Loucy (cell line): ENCODE results near the gene BBOX1.

Source experiments
- H2AFZ ChIP-seq: fragments of 200-600 bp; sonication (generic); 2 replicates; pipeline ENCODE4 v1.6.0; 2016; ENCODE audit warnings: antibody characterized with exemption, mild to moderate bottlenecking, low read length, moderate library complexity
- H3F3A ChIP-seq: fragments of 200-600 bp; 2 replicates; pipeline ENCODE4 v1.6.0; 2016; ENCODE audit warnings: antibody characterized with exemption, low read depth, mild to moderate bottlenecking
- H3K27me3 ChIP-seq: fragments of 200-600 bp; sonication (generic); 2 replicates; pipeline ENCODE4 v1.6.1; 2014; ENCODE audit warnings: low read length, mild to moderate bottlenecking; ENCODE audit not compliant: insufficient read depth, poor library complexity, severe bottlenecking
- H3K36me3 ChIP-seq: fragments of 200-600 bp; sonication (generic); 2 replicates; pipeline ENCODE4 v1.6.1; 2016; ENCODE audit warnings: low read length; ENCODE audit not compliant: insufficient read depth
- H3K4me1 ChIP-seq: fragments of 200-600 bp; sonication (generic); 2 replicates; pipeline ENCODE4 v1.5.1; 2014; ENCODE audit warnings: low read length, mild to moderate bottlenecking; ENCODE audit not compliant: insufficient read depth, poor library complexity, severe bottlenecking
- H3K4me2 ChIP-seq: fragments of 200-600 bp; sonication (generic); 2 replicates; pipeline ENCODE4 v1.6.0; 2014; ENCODE audit warnings: antibody characterized with exemption, low read length, low read depth, mild to moderate bottlenecking; ENCODE audit not compliant: poor library complexity, severe bottlenecking
- H3K4me3 ChIP-seq: fragments of 200-600 bp; sonication (generic); 2 replicates; pipeline ENCODE4 v1.5.1; 2014; ENCODE audit warnings: low read length, mild to moderate bottlenecking, mixed read lengths; ENCODE audit not compliant: poor library complexity, severe bottlenecking
- H3K79me2 ChIP-seq: fragments of 200-600 bp; sonication (generic); 2 replicates; pipeline ENCODE4 v1.6.1; 2014; ENCODE audit warnings: low read length; ENCODE audit not compliant: insufficient read depth
- H3K9ac ChIP-seq: fragments of 200-600 bp; sonication (generic); 2 replicates; pipeline ENCODE4 v1.6.0; 2014; ENCODE audit warnings: mild to moderate bottlenecking, low read depth, low read length, moderate library complexity; ENCODE audit not compliant: poor library complexity, severe bottlenecking
- H3K9me2 ChIP-seq: fragments of 200-600 bp; sonication (generic); replicated peaks from 2 replicates; pipeline ENCODE4 v1.6.1; 2016; ENCODE audit warnings: low read depth, low read length, mixed read lengths
- H3K9me3 ChIP-seq: fragments of 200-600 bp; sonication (generic); 2 replicates; pipeline ENCODE4 v1.6.1; 2014; ENCODE audit warnings: mild to moderate bottlenecking, antibody characterized with exemption, low read length, low read depth; ENCODE audit not compliant: insufficient read depth
- H4K20me1 ChIP-seq: fragments of 200-600 bp; sonication (generic); 2 replicates; pipeline ENCODE4 v1.6.0; 2014; ENCODE audit warnings: antibody characterized with exemption, low read length, mild to moderate bottlenecking; ENCODE audit not compliant: insufficient read depth, poor library complexity, severe bottlenecking
- EZH2phosphoT487 ChIP-seq: fragments of 200-600 bp; IDR thresholded peaks from 2 replicates; pipeline ENCODE4 v1.6.1; 2018; ENCODE audit warnings: antibody characterized with exemption, mild to moderate bottlenecking, moderate library complexity, borderline replicate concordance
- TF ChIP-seq, protein P1 (sequence below): fragments of 200-600 bp; sonication (generic); conservative IDR thresholded peaks from 2 replicates; pipeline ENCODE4 v1.5.1; 2014; ENCODE audit warnings: mild to moderate bottlenecking, antibody characterized with exemption, low read length

The BBOX1 gene

DNA sequence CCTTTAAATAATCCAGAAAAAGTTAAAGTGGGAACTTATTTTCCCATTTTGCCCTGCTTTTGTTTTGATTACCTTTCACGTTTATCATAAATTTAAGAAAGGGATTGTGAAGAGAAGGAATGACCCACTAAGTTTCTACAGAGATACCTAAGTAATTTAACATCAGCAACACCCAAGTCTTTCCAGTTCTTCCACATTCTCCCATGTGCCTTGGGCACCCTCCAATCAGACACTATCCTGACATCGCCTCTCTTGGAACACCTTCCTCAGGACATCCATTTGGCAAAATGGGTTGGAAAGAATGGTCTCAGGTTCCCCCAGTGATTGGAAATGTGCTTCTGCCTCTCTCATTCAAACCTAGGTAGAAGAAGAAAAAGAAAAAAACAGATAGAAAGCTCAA is 6.3 kb downstream of the BBOX1 start:
- TF ChIP-seq, protein P1, sequence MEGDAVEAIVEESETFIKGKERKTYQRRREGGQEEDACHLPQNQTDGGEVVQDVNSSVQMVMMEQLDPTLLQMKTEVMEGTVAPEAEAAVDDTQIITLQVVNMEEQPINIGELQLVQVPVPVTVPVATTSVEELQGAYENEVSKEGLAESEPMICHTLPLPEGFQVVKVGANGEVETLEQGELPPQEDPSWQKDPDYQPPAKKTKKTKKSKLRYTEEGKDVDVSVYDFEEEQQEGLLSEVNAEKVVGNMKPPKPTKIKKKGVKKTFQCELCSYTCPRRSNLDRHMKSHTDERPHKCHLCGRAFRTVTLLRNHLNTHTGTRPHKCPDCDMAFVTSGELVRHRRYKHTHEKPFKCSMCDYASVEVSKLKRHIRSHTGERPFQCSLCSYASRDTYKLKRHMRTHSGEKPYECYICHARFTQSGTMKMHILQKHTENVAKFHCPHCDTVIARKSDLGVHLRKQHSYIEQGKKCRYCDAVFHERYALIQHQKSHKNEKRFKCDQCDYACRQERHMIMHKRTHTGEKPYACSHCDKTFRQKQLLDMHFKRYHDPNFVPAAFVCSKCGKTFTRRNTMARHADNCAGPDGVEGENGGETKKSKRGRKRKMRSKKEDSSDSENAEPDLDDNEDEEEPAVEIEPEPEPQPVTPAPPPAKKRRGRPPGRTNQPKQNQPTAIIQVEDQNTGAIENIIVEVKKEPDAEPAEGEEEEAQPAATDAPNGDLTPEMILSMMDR, result no peak
- TF ChIP-seq EZH2phosphoT487, result no peak
- Histone ChIP-seq H3K9me3 (peaks cover 17% of the 10 kb centered on the region; the same call in 1 of the 2 replicates), H3F3A (0 out of 2 replicates have a peak, but pooled peaks cover 1% of the 10 kb centered on the region), H3K4me3 (no peak overlapping the region), H4K20me1 (no peaks in the 10 kb centered on the region), H3K4me2 (no peak overlapping the region), H3K27me3 (no peaks in the 10 kb centered on the region), H3K9ac (no peak overlapping the region), H3K4me1 (peaks cover 11% of the 10 kb centered on the region), H2AFZ (no peak overlapping the region), H3K36me3 (no peaks in the 10 kb centered on the region), H3K9me2 (no peaks in the 10 kb centered on the region), H3K79me2 (no peaks in the 10 kb centered on the region)

DNA sequence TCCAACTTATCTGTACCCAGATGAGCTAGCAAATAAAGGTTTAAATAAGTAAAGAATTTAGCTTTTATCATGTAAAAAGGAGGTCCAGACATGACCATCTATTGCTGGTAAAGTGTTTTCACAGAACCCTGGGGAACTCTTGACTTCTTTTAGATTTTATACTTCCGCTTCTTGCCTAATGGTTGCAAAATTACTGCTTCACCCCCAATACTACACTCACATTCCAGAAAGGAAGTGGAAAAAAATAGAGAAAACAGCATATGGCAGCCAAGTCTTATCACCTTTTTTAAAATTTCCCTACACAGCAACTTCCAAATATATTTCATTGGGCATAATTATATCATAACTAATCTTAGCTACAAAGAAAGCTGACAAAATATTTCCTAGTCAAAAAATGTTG is 12.1 kb downstream of the BBOX1 start:
- H3K9me2 ChIP-seq, result no peaks in the 10 kb centered on the region
- H3K4me2 ChIP-seq, result peak overlapping the region; percentile 36
- H3K4me1 ChIP-seq, result peaks cover 27% of the 10 kb centered on the region
- H3F3A ChIP-seq, result peaks cover 7% of the 10 kb centered on the region; the same call in 1 of the 2 replicates
- peak overlapping the region; percentile 29 for H3K9ac ChIP-seq
- no peaks in the 10 kb centered on the region for H3K36me3 ChIP-seq
- TF ChIP-seq, protein P1, result no peak
- peaks cover 17% of the 10 kb centered on the region; the same call in 1 of the 2 replicates for H3K9me3 ChIP-seq
- H3K4me3 ChIP-seq, result peak overlapping the region; percentile 29
- no peaks in the 10 kb centered on the region for H3K79me2 ChIP-seq
- H3K27me3 ChIP-seq, result no peaks in the 10 kb centered on the region
- no peaks in the 10 kb centered on the region for H4K20me1 ChIP-seq
- H2AFZ ChIP-seq, result peak overlapping the region; percentile 84

DNA sequence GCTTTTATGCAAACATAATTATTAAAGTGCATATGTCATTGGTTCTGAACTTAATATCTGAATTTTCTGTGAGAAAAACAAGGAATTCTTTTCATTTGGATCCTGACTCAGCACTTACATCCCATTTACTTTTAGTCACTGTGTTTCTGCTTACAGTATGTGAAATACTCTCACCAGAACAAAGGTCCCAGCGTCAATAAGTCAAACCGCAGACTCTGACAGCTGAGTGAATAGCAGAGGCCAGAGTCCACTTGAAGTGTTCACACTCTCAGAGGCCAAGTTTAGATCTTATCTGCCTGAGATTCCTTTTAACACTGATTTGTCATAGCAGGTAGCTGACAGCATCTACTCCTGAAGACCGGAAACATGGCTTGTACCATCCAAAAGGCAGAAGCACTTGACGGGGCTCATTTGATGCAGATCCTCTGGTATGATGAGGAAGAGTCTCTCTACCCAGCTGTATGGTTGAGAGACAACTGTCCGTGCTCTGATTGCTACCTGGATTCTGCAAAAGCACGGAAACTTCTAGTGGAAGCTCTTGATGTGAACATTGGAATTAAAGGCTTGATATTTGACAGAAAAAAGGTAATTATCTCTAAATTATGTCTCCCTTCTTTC is 14.6 kb downstream of the BBOX1 start:
- no peak overlapping the region for H3K4me2 ChIP-seq
- peaks cover 27% of the 10 kb centered on the region for H3K4me1 ChIP-seq
- no peak overlapping the region for H3K9ac ChIP-seq

More for the DNA sequence above, 14.6 kb downstream of the BBOX1 start:
- peaks cover 7% of the 10 kb centered on the region; the same call in 1 of the 2 replicates for H3F3A ChIP-seq
- no peaks in the 10 kb centered on the region for H4K20me1 ChIP-seq
- H2AFZ ChIP-seq, result no peak overlapping the region
- H3K79me2 ChIP-seq, result no peaks in the 10 kb centered on the region
- no peaks in the 10 kb centered on the region for H3K36me3 ChIP-seq
- TF ChIP-seq, protein P1, result no peak
- no peak for TF ChIP-seq EZH2phosphoT487
- H3K27me3 ChIP-seq, result no peaks in the 10 kb centered on the region
- H3K9me3 ChIP-seq, result peaks cover 6% of the 10 kb centered on the region; the same call in 1 of the 2 replicates
- H3K4me3 ChIP-seq, result no peak overlapping the region
- H3K9me2 ChIP-seq, result no peaks in the 10 kb centered on the region
